Endothelial cell of umbilical vein (primary cell): Measurements from ENCODE around the gene GYS1. TPM values are rescaled to one million over a fixed set of nuclear protein-coding genes. Genes with fewer than 3 reads are reported as not detected.

Experiments
- BruUV-seq: library from RNA; stranded (reverse); fragments of 400-500 nt; replicated peaks from 2 replicates; lab custom pipeline; 2021; lab: Mats Ljungman, UMichigan
- CTCF ChIA-PET: fragments of 300-600, 350-600 bp; sonication (Branson Sonifier 250); formaldehyde crosslinking; loops from one replicate; lab custom pipeline; 2021; ENCODE audit warnings: antibody characterized with exemption, inconsistent platforms; lab: Charles Lee
- POLR2A ChIA-PET: fragments of 300-600, 350-600 bp; sonication (Branson Sonifier 250); formaldehyde crosslinking; loops from one replicate; lab custom pipeline; 2021; ENCODE audit warnings: antibody characterized with exemption, inconsistent platforms; lab: Charles Lee
- DNase-seq: peaks from one replicate; pipeline ENCODE4 v3.0.0-alpha.2; 2011; ENCODE audit warnings: low read depth, low spot score
- FAIRE-seq: peaks from 2 replicates; lab custom pipeline; 2011; peaks lifted over from hg19 to GRCh38; lab: Jason Lieb, UNC
- H2AFZ ChIP-seq: 2 replicates; pipeline ENCODE4 v1.6.0; 2012; ENCODE audit warnings: low read depth, low read length, control low read depth, inconsistent platforms
- H3K27ac ChIP-seq: 2 replicates; pipeline ENCODE4 v1.5.1; 2011; ENCODE audit warnings: low read depth, mild to moderate bottlenecking, control low read depth, low read length, moderate library complexity; ENCODE audit not compliant: insufficient read depth
- H3K27me3 ChIP-seq, 2 experiments: 2 replicates each; pipeline versions ENCODE4 v1.6.0 to v1.6.1; 2011; ENCODE audit warnings: low read length in 2 of 2, mixed read lengths in 1 of 2; ENCODE audit not compliant: control insufficient read depth in 2 of 2, insufficient read depth in 2 of 2
- H3K36me3 ChIP-seq, 2 experiments: 2 replicates in 1 of 2; 3 replicates in 1 of 2; pipeline ENCODE4 v1.5.1; 2011; ENCODE audit warnings: low read length in 2 of 2, mild to moderate bottlenecking in 1 of 2, moderate library complexity in 1 of 2; ENCODE audit not compliant: control insufficient read depth in 2 of 2, insufficient read depth in 2 of 2; ENCODE audit errors: extremely low read depth in 1 of 2
- H3K4me1 ChIP-seq: 3 replicates; pipeline ENCODE4 v1.5.1; 2011; ENCODE audit warnings: mild to moderate bottlenecking, low read length; ENCODE audit not compliant: control insufficient read depth, insufficient read depth; ENCODE audit errors: extremely low read depth
- H3K4me2 ChIP-seq: 2 replicates; pipeline ENCODE4 v1.6.1; 2011; ENCODE audit warnings: low read length, control low read depth, mixed read lengths; ENCODE audit not compliant: insufficient read depth
- H3K4me3 ChIP-seq, 3 experiments: fragments of 200-600 bp in 1 of 3; sonication (generic), shearing (Covaris generic) in 1 of 3; replicated peaks in 1 of 3; 2 replicates each; pipeline ENCODE4 v1.5.1; 2011 to 2016; ENCODE audit warnings: control low read depth in 3 of 3, low read length in 3 of 3, mild to moderate bottlenecking in 2 of 3, inconsistent platforms in 1 of 3, low read depth in 1 of 3, moderate library complexity in 1 of 3; ENCODE audit not compliant: insufficient read depth in 1 of 3
- H3K79me2 ChIP-seq: 2 replicates; pipeline ENCODE4 v1.6.0; 2012; ENCODE audit warnings: low read length, inconsistent platforms; ENCODE audit not compliant: control insufficient read depth, insufficient read depth
- H3K9ac ChIP-seq: replicated peaks from 2 replicates; pipeline ENCODE3; 2011; ENCODE audit warnings: low read length, control low read depth; ENCODE audit not compliant: insufficient read depth; ENCODE audit errors: extremely low read depth
- H3K9me1 ChIP-seq: replicated peaks from 3 replicates; pipeline ENCODE4 v1.6.0; 2011; ENCODE audit warnings: mild to moderate bottlenecking, low read length; ENCODE audit not compliant: control insufficient read depth, insufficient read depth; ENCODE audit errors: extremely low read depth
- H3K9me3 ChIP-seq: replicated peaks from 2 replicates; pipeline ENCODE4 v1.5.1; 2012; ENCODE audit warnings: low read length, inconsistent platforms; ENCODE audit not compliant: control insufficient read depth, insufficient read depth
- H4K20me1 ChIP-seq: replicated peaks from 2 replicates; pipeline ENCODE3; 2011; ENCODE audit warnings: mild to moderate bottlenecking, low read length; ENCODE audit not compliant: control insufficient read depth, insufficient read depth; ENCODE audit errors: extremely low read depth
- EZH2 ChIP-seq: IDR thresholded peaks from 2 replicates; pipeline ENCODE4 v1.6.1; 2012; ENCODE audit warnings: borderline replicate concordance, low read depth, mild to moderate bottlenecking, moderate library complexity, low read length, inconsistent platforms; ENCODE audit not compliant: severe bottlenecking
- FOS ChIP-seq: IDR thresholded peaks from 2 replicates; pipeline ENCODE4 v1.6.1; 2011; ENCODE audit warnings: mild to moderate bottlenecking, low read length, moderate library complexity, borderline replicate concordance; ENCODE audit not compliant: insufficient read depth
- GATA2 ChIP-seq: IDR thresholded peaks from 2 replicates; pipeline ENCODE4 v1.7.0; 2011; ENCODE audit warnings: low read depth, mild to moderate bottlenecking, moderate library complexity, mixed read lengths, low read length; ENCODE audit not compliant: insufficient read length, insufficient read depth
- JUN ChIP-seq: IDR thresholded peaks from 2 replicates; pipeline ENCODE4 v1.6.1; 2011; ENCODE audit warnings: borderline replicate concordance, low read depth; ENCODE audit not compliant: insufficient read length, insufficient read depth
- MYC ChIP-seq: IDR thresholded peaks from one replicate; pipeline ENCODE4 v1.6.1; 2011; ENCODE audit warnings: mild to moderate bottlenecking, low read depth, low read length
- POLR2A ChIP-seq: IDR thresholded peaks from 2 replicates; pipeline ENCODE4 v1.6.1; 2012; ENCODE audit warnings: low read depth, mild to moderate bottlenecking, control low read depth, low read length
- POLR2AphosphoS5 ChIP-seq: IDR thresholded peaks from 2 replicates; pipeline ENCODE4 v1.6.1; 2012; ENCODE audit warnings: low read depth, mild to moderate bottlenecking, control low read depth, low read length, moderate library complexity; ENCODE audit not compliant: insufficient read depth
- dilution Hi-C: fragments of 300-500 bp; cut with MboI; formaldehyde crosslinking; loops from one replicate; pipeline ENCODE4 v1.15.0; 2019; ENCODE audit warnings: low sequenced_read_pairs; ENCODE audit not compliant: extremely low pct_ligation_motif_present
- intact Hi-C: fragments of 100-400 bp; cut with micrococcal nuclease; formaldehyde crosslinking; loops from one replicate; pipeline ENCODE4 v1.10.0; 2022
- polyA plus RNA-seq, 4 experiments: library from polyadenylated mRNA; depleted of rRNA in 3 of 4; stranded (reverse) in 3 of 4; unstranded in 1 of 4; fragments of >200 nt; gene quantifications; 2 replicates each; pipeline versions ENCODE4 v1.2.1 to v1.2.3, GENCODE V29; 2011 to 2012; ENCODE audit warnings: missing spikeins in 1 of 4
- total RNA-seq: library from RNA; stranded (reverse); gene quantifications from 2 replicates; pipeline ENCODE4 v1.2.3, GENCODE V29; 2021
- TF ChIP-seq, protein P1 (sequence below), 2 donors: IDR thresholded peaks; 1 replicate in 1 of 2; 2 replicates in 1 of 2; pipeline ENCODE4 v1.5.1; 2011; ENCODE audit warnings: low read length in 2 of 2, mild to moderate bottlenecking in 2 of 2, moderate library complexity in 2 of 2, control low read depth in 1 of 2, inconsistent platforms in 1 of 2, low read depth in 1 of 2; ENCODE audit not compliant: insufficient read depth in 1 of 2; ENCODE audit errors: extremely low read depth in 1 of 2
- TF ChIP-seq, protein P2 (sequence below): IDR thresholded peaks from 2 replicates; pipeline ENCODE4 v1.6.1; 2011; ENCODE audit not compliant: insufficient read depth, insufficient read length

GYS1 gene
- total and polyA plus RNA-seq, 2 donors (not counting 3 experiments of a cell fraction or from before 2014, with no cell fraction given): 39.0 to 58.9 TPM

GRCh38 chr19:48994035-48994386, 902 bp upstream of the GYS1 start:
- dilution Hi-C loops (no loop called here), intact Hi-C loops (loop anchor here (10.0 kb wide), 2 partner anchors 161 to 359 kb away; partner anchors contain the start of genes DBP, HRC and TRPM4)
- H3K27me3 ChIP-seq: no peaks in the 10 kb centered on the region

More at GRCh38 chr19:48994035-48994386, 902 bp upstream of the GYS1 start:
- no peak for FAIRE-seq
- Histone ChIP-seq H3K4me2 (peak overlapping the region; percentile 91), H3K9me3 (no peaks in the 10 kb centered on the region), H3K79me2 (peaks cover 59% of the 10 kb centered on the region), H3K9ac (peak overlapping the region; percentile 75), H3K36me3 (no peaks in the 10 kb centered on the region), H3K9me1 (no peaks in the 10 kb centered on the region), H2AFZ (peak overlapping the region; percentile 77), H3K27ac (peak overlapping the region; percentile 61), H4K20me1 (no peaks in the 10 kb centered on the region), H3K4me3 (peak overlapping the region; percentile 66 to 88 (median 79)), H3K4me1 (peaks cover 14% of the 10 kb centered on the region)
- CTCF ChIA-PET: interaction anchor here (0.6 to 3.3 kb wide), 23 partner anchors 16 to 1125 kb away, joined by 3 to 41 read pairs (median 5); partner anchors contain the start of genes LIN7B and PPP1R15A
- BruUV-seq: no TSS peak
- no peak for DNase-seq
- no peak for TF ChIP-seq GATA2
- TF ChIP-seq MYC: no peak
- no peak for TF ChIP-seq EZH2
- TF ChIP-seq, protein P1, sequence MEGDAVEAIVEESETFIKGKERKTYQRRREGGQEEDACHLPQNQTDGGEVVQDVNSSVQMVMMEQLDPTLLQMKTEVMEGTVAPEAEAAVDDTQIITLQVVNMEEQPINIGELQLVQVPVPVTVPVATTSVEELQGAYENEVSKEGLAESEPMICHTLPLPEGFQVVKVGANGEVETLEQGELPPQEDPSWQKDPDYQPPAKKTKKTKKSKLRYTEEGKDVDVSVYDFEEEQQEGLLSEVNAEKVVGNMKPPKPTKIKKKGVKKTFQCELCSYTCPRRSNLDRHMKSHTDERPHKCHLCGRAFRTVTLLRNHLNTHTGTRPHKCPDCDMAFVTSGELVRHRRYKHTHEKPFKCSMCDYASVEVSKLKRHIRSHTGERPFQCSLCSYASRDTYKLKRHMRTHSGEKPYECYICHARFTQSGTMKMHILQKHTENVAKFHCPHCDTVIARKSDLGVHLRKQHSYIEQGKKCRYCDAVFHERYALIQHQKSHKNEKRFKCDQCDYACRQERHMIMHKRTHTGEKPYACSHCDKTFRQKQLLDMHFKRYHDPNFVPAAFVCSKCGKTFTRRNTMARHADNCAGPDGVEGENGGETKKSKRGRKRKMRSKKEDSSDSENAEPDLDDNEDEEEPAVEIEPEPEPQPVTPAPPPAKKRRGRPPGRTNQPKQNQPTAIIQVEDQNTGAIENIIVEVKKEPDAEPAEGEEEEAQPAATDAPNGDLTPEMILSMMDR (IDR thresholded peaks at IDR 0.05; ENCODE audit: extremely low read depth in 1 of 2, insufficient read depth in 1 of 2, low read depth in 1 of 2, low read length in 2 of 2): no peak
- TF ChIP-seq JUN: no peak
- no peak for TF ChIP-seq POLR2A
- TF ChIP-seq POLR2AphosphoS5: no peak
- TF ChIP-seq, protein P2, sequence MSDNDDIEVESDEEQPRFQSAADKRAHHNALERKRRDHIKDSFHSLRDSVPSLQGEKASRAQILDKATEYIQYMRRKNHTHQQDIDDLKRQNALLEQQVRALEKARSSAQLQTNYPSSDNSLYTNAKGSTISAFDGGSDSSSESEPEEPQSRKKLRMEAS: no peak
- TF ChIP-seq FOS: no peak
- POLR2A ChIA-PET: interaction anchor here (1.2 to 1.5 kb wide), 3 partner anchors 17 to 375 kb away, joined by 3 to 6 read pairs (median 3); partner anchors contain the start of genes RPL18 and SPHK2
